HCT116 (cell line): Measurements from ENCODE around the gene TPRX1. TPM values are rescaled to one million over a fixed set of nuclear protein-coding genes. Genes with fewer than 3 reads are reported as not detected.

Experiments
- ATAC-seq: fragments of 200-7000 bp; cut with Tn5 transposase; 2 replicates; pipeline ENCODE4 v1.9.1; 2020; ENCODE audit warnings: mild to moderate bottlenecking, moderate library complexity
- BruUV-seq: library from RNA; stranded (reverse); fragments of 400-500 nt; replicated peaks from 2 replicates; lab custom pipeline; 2021; lab: Mats Ljungman, UMichigan
- CTCF ChIA-PET: fragments of 300-600 bp; sonication (Branson Sonifier 250); formaldehyde crosslinking; loops from one replicate; lab custom pipeline; 2021; ENCODE audit warnings: antibody characterized with exemption; lab: Charles Lee
- POLR2A ChIA-PET: fragments of 300-600, 350-600 bp; sonication (Branson Sonifier 250); formaldehyde crosslinking; loops from one replicate; lab custom pipeline; 2021; ENCODE audit warnings: antibody characterized with exemption; lab: Charles Lee
- RAD21 ChIA-PET, 2 experiments: fragments of 300-600 bp; sonication (Branson Sonifier 250); formaldehyde crosslinking; loops; one replicate each; lab custom pipeline; 2023; ENCODE audit warnings: low total read pairs in 2 of 2; ENCODE audit not compliant: uncharacterized antibody in 2 of 2, unreplicated experiment in 2 of 2, low non-redundant PET in 1 of 2; lab: Charles Lee
- DNase-seq: peaks from one replicate; pipeline ENCODE4 v3.0.0-alpha.2; 2010; ENCODE audit warnings: low read depth, low spot score
- H2AFZ ChIP-seq: fragments of 200-600 bp; shearing (Covaris generic), sonication (generic); 2 replicates; pipeline ENCODE4 v1.6.1; 2017; ENCODE audit warnings: low read depth, mixed run types, mixed read lengths, antibody characterized with exemption, low read length; ENCODE audit not compliant: poor library complexity, severe bottlenecking
- H3K27ac ChIP-seq: 2 replicates; pipeline ENCODE4 v1.5.1; 2012; ENCODE audit warnings: low read depth, low read length
- H3K27me3 ChIP-seq: fragments of 200-600 bp; sonication (generic); 2 replicates; pipeline ENCODE4 v1.6.1; 2016; ENCODE audit warnings: mixed run types, low read length, mixed read lengths; ENCODE audit not compliant: insufficient read depth
- H3K36me3 ChIP-seq, 2 experiments: fragments of 200-500 bp in 1 of 2; fragments of 200-600 bp in 1 of 2; sonication (Bioruptor generic) in 1 of 2; sonication (generic) in 1 of 2; 2 replicates each; pipeline versions ENCODE4 v1.5.1 to v1.6.1; 2014 to 2016; ENCODE audit warnings: low read length in 2 of 2, inconsistent platforms in 1 of 2, mixed read lengths in 1 of 2, mixed run types in 1 of 2; ENCODE audit not compliant: insufficient read depth in 2 of 2, control insufficient read depth in 1 of 2
- H3K4me1 ChIP-seq, 2 experiments: fragments of 200-600 bp in 1 of 2; sonication (generic) in 1 of 2; 2 replicates each; pipeline versions ENCODE4 v1.5.1 to v1.6.1; 2012 to 2017; ENCODE audit warnings: low read length in 2 of 2, inconsistent platforms in 1 of 2, mild to moderate bottlenecking in 1 of 2, mixed read lengths in 1 of 2, mixed run types in 1 of 2, moderate library complexity in 1 of 2; ENCODE audit not compliant: insufficient read depth in 2 of 2, control insufficient read depth in 1 of 2
- H3K4me2 ChIP-seq: fragments of 200-600 bp; sonication (generic); 2 replicates; pipeline ENCODE4 v1.6.1; 2017; ENCODE audit warnings: mixed run types, low read length, mixed read lengths
- H3K4me3 ChIP-seq, 2 experiments: fragments of 200-600 bp in 1 of 2; sonication (generic) in 1 of 2; replicated peaks in 1 of 2; 2 replicates each; pipeline ENCODE4 v1.5.1; 2011 to 2016; ENCODE audit warnings: low read length in 2 of 2, control low read depth in 1 of 2, low read depth in 1 of 2, mild to moderate bottlenecking in 1 of 2, mixed read lengths in 1 of 2, mixed run types in 1 of 2
- H3K79me2 ChIP-seq: fragments of 200-600 bp; sonication (generic); 2 replicates; pipeline ENCODE4 v1.6.1; 2017; ENCODE audit warnings: mild to moderate bottlenecking, mixed run types, low read length, moderate library complexity, mixed read lengths; ENCODE audit not compliant: insufficient read depth
- H3K9ac ChIP-seq: fragments of 200-600 bp; sonication (generic); 2 replicates; pipeline ENCODE4 v1.6.1; 2016; ENCODE audit warnings: low read length, mixed read lengths
- H3K9me2 ChIP-seq: fragments of 200-600 bp; sonication (generic), shearing (Covaris generic); 2 replicates; pipeline ENCODE4 v1.6.1; 2017; ENCODE audit warnings: mixed run types, mild to moderate bottlenecking, moderate library complexity; ENCODE audit not compliant: insufficient read depth
- H3K9me3 ChIP-seq, 2 experiments: fragments of 200-500 bp in 1 of 2; fragments of 200-600 bp in 1 of 2; sonication (Bioruptor generic) in 1 of 2; sonication (generic) in 1 of 2; 2 replicates each; pipeline ENCODE4 v1.6.1; 2014 to 2017; ENCODE audit warnings: low read length in 2 of 2, mixed read lengths in 2 of 2, inconsistent platforms in 1 of 2, low read depth in 1 of 2, mild to moderate bottlenecking in 1 of 2, mixed run types in 1 of 2, moderate library complexity in 1 of 2; ENCODE audit not compliant: control insufficient read depth in 1 of 2, insufficient read depth in 1 of 2
- H4K20me1 ChIP-seq: fragments of 200-600 bp; sonication (generic), shearing (Covaris generic); 2 replicates; pipeline ENCODE4 v1.6.1; 2017; ENCODE audit warnings: mixed run types, mild to moderate bottlenecking, moderate library complexity; ENCODE audit not compliant: insufficient read depth
- ATF3 ChIP-seq: IDR thresholded peaks from 2 replicates; pipeline ENCODE4 v1.6.1; 2012
- CBX3 ChIP-seq: IDR thresholded peaks from 2 replicates; pipeline ENCODE4 v1.6.1; 2012; ENCODE audit warnings: low read depth
- CEBPB ChIP-seq: IDR thresholded peaks from 2 replicates; pipeline ENCODE4 v1.6.1; 2012; ENCODE audit warnings: low read depth
- CTCF ChIP-seq, 3 experiments: fragments of 200-600 bp in 1 of 3; sonication (generic) in 1 of 3; IDR thresholded peaks in 2 of 3; conservative IDR thresholded peaks in 1 of 3; 2 replicates each; pipeline ENCODE4 v1.5.1; 2012 to 2017; ENCODE audit warnings: low read depth in 2 of 3, low read length in 2 of 3, antibody characterized with exemption in 1 of 3, borderline replicate concordance in 1 of 3, control low read depth in 1 of 3, mild to moderate bottlenecking in 1 of 3, mixed read lengths in 1 of 3, mixed run types in 1 of 3, moderate library complexity in 1 of 3; ENCODE audit not compliant: insufficient read depth in 1 of 3
- JUND ChIP-seq: IDR thresholded peaks from 2 replicates; pipeline ENCODE4 v1.6.1; 2012
- MAX ChIP-seq: IDR thresholded peaks from 2 replicates; pipeline ENCODE4 v1.6.1; 2012
- POLR2A ChIP-seq: IDR thresholded peaks from 2 replicates; pipeline ENCODE4 v1.7.0; 2011; ENCODE audit warnings: borderline replicate concordance; ENCODE audit not compliant: insufficient read depth, insufficient read length; ENCODE audit errors: extremely low read depth
- POLR2AphosphoS5 ChIP-seq: IDR thresholded peaks from 2 replicates; pipeline ENCODE4 v1.6.1; 2011; ENCODE audit warnings: mild to moderate bottlenecking, low read depth, low read length, moderate library complexity
- RAD21 ChIP-seq: IDR thresholded peaks from 2 replicates; pipeline ENCODE4 v1.6.1; 2012; ENCODE audit warnings: low read depth, mild to moderate bottlenecking
- REST ChIP-seq: IDR thresholded peaks from 2 replicates; pipeline ENCODE4 v1.6.1; 2012; ENCODE audit warnings: low read depth
- SIN3A ChIP-seq: IDR thresholded peaks from 2 replicates; pipeline ENCODE4 v1.6.1; 2012; ENCODE audit warnings: low read depth
- SP1 ChIP-seq: IDR thresholded peaks from 2 replicates; pipeline ENCODE4 v1.6.1; 2012; ENCODE audit warnings: low read depth
- SRF ChIP-seq: IDR thresholded peaks from 2 replicates; pipeline ENCODE4 v1.6.1; 2012; ENCODE audit warnings: low read depth
- ZFX ChIP-seq: fragments of 450-650 bp; IDR thresholded peaks from 2 replicates; pipeline ENCODE4 v1.6.1; 2017
- intact Hi-C: fragments of 100-400 bp; cut with micrococcal nuclease; formaldehyde crosslinking; loops from 2 replicates; pipeline ENCODE4 v1.10.0; 2022
- total RNA-seq: library from RNA; stranded (reverse); gene quantifications from one replicate; pipeline ENCODE4 v1.2.1, GENCODE V29; 2021; ENCODE audit not compliant: unreplicated experiment

TPRX1 gene
- total RNA-seq, 1 experiment from 2014 or later = not detected

GRCh38 chr19:47756953-47757608 is 47.3 kb downstream of the TPRX1 start:
- CTCF ChIA-PET = interaction anchor here (2.3 kb wide), 1 partner anchor 9 kb away, joined by 9 read pairs; no protein-coding TSS in a partner anchor

GRCh38 chr19:47756627-47756929 is 47.8 kb downstream of the TPRX1 start:
- Histone ChIP-seq H4K20me1 (peaks cover 6% of the 10 kb centered on the region; the same call in 1 of the 2 replicates), H3K4me3 (no peak overlapping the region), H3K9ac (no peak overlapping the region), H3K36me3 (peaks cover 24 to 58% of the 10 kb centered on the region in 2 experiments), H3K4me2 (no peak overlapping the region), H2AFZ (no peak overlapping the region), H3K4me1 (no peaks in the 10 kb centered on the region), H3K27me3 (no peaks in the 10 kb centered on the region), H3K79me2 (peaks cover 8% of the 10 kb centered on the region; the same call in 1 of the 2 replicates), H3K9me3 (no peaks in the 10 kb centered on the region), H3K27ac (no peak overlapping the region), H3K9me2 (no peaks in the 10 kb centered on the region)
- intact Hi-C loops = no loop called here
- DNase-seq (no peak), ATAC-seq (no peak)
- ChIA-PET RAD21 (no interaction called here), CTCF (interaction anchor here (2.3 kb wide), 1 partner anchor 9 kb away, joined by 9 read pairs; no protein-coding TSS in a partner anchor), POLR2A (no interaction called here)
- BruUV-seq = no TSS peak
- TF ChIP-seq CEBPB (no peak), ZFX (no peak), JUND (no peak), POLR2A (no peak), REST (no peak), SRF (no peak), CTCF (IDR thresholded peaks at IDR 0.05 in 2 of 3, conservative IDR thresholded peaks at IDR 0.05 in 1 of 3; ENCODE audit: borderline replicate concordance in 1 of 3, insufficient read depth in 1 of 3, low read depth in 2 of 3, low read length in 2 of 3) (no peak), POLR2AphosphoS5 (no peak), MAX (no peak)

More at GRCh38 chr19:47756953-47757608, 47.3 kb downstream of the TPRX1 start:
- H3K9me2 ChIP-seq = no peaks in the 10 kb centered on the region
- H3K9ac ChIP-seq = no peak overlapping the region
- RAD21 ChIA-PET = no interaction called here
- H3K36me3 ChIP-seq = peaks cover 22 to 56% of the 10 kb centered on the region in 2 experiments
- peaks cover 6% of the 10 kb centered on the region; the same call in 1 of the 2 replicates for H4K20me1 ChIP-seq
- intact Hi-C loops = no loop called here
- POLR2A ChIA-PET = no interaction called here
- peaks cover 7% of the 10 kb centered on the region; the same call in 1 of the 2 replicates for H3K79me2 ChIP-seq
- ATAC-seq (no peak), DNase-seq (no peak)
- no peak overlapping the region for H3K4me2 ChIP-seq
- no peak overlapping the region for H3K27ac ChIP-seq
- H2AFZ ChIP-seq = no peak overlapping the region
- TF ChIP-seq SIN3A = no peak
- no peak for TF ChIP-seq ATF3
- TF ChIP-seq SRF = no peak
- TF ChIP-seq JUND = no peak
- no peak for TF ChIP-seq SP1
- no peak for TF ChIP-seq RAD21
- TF ChIP-seq MAX = no peak
- no peak for TF ChIP-seq CBX3
- no peak for TF ChIP-seq CEBPB
- no peak for TF ChIP-seq ZFX
- H3K4me1 ChIP-seq = no peaks in the 10 kb centered on the region
- H3K27me3 ChIP-seq = no peaks in the 10 kb centered on the region
- no peak overlapping the region for H3K4me3 ChIP-seq
- no peaks in the 10 kb centered on the region for H3K9me3 ChIP-seq
- no TSS peak for BruUV-seq
